Caco-2 (cell line): ENCODE measurements around the gene PPP1R12A. TPM values are rescaled to one million over a fixed set of nuclear protein-coding genes. Genes with fewer than 3 reads are reported as not detected.

Source experiments
- BruUV-seq: library from RNA; stranded (reverse); fragments of 400-500 nt; replicated peaks from 2 replicates; lab custom pipeline; 2021; lab: Mats Ljungman, UMichigan
- CTCF ChIA-PET: fragments of 300-600 bp; sonication (Branson Sonifier 250); formaldehyde crosslinking; loops from one replicate; lab custom pipeline; 2022; ENCODE audit warnings: antibody characterized with exemption; lab: Charles Lee
- POLR2A ChIA-PET: fragments of 300-600 bp; sonication (Branson Sonifier 250); formaldehyde crosslinking; loops from one replicate; lab custom pipeline; 2022; ENCODE audit warnings: antibody characterized with exemption; lab: Charles Lee
- DNase-seq, 2 experiments: peaks; one replicate each; pipeline versions ENCODE4 v3.0.0 to v3.0.0-alpha.2; 2020 to 2022
- H3K27me3 ChIP-seq: replicated peaks from 2 replicates; pipeline ENCODE4 v1.6.0; 2011; ENCODE audit warnings: low read length; ENCODE audit not compliant: control insufficient read depth, insufficient read depth
- H3K36me3 ChIP-seq: 2 replicates; pipeline ENCODE4 v1.5.1; 2011; ENCODE audit warnings: low read length; ENCODE audit not compliant: control insufficient read depth, insufficient read depth
- H3K4me1 ChIP-seq: fragments of 250-450 bp; sonication (Bioruptor Pico); 2 replicates; pipeline ENCODE4 v1.5.1; 2020; ENCODE audit warnings: mild to moderate bottlenecking
- H3K4me3 ChIP-seq: 2 replicates; pipeline ENCODE4 v1.5.1; 2011; ENCODE audit warnings: low read depth, mild to moderate bottlenecking, control low read depth, low read length
- H3K9me3 ChIP-seq: fragments of 250-450 bp; sonication (Bioruptor Pico); 2 replicates; pipeline ENCODE4 v1.5.1; 2020; ENCODE audit warnings: mild to moderate bottlenecking, moderate library complexity
- H3K27ac Mint-ChIP-seq: one replicate; pipeline ENCODE4 v1.8.0; 2022; ENCODE audit warnings: mixed read lengths; ENCODE audit not compliant: unreplicated experiment
- H3K27me3 Mint-ChIP-seq: one replicate; pipeline ENCODE4 v1.8.0; 2022; ENCODE audit warnings: mixed read lengths; ENCODE audit not compliant: insufficient read depth, unreplicated experiment
- H3K36me3 Mint-ChIP-seq: one replicate; pipeline ENCODE4 v1.8.0; 2022; ENCODE audit warnings: mild to moderate bottlenecking, mixed read lengths; ENCODE audit not compliant: insufficient read depth, unreplicated experiment
- H3K4me1 Mint-ChIP-seq: one replicate; pipeline ENCODE4 v1.8.0; 2022; ENCODE audit warnings: low read depth, mixed read lengths; ENCODE audit not compliant: unreplicated experiment
- H3K4me3 Mint-ChIP-seq: one replicate; pipeline ENCODE4 v1.8.0; 2022; ENCODE audit warnings: mild to moderate bottlenecking, moderate library complexity, mixed read lengths; ENCODE audit not compliant: unreplicated experiment
- H3K9me3 Mint-ChIP-seq: one replicate; pipeline ENCODE4 v1.8.0; 2022; ENCODE audit warnings: mixed read lengths; ENCODE audit not compliant: unreplicated experiment
- CTCF ChIP-seq, 2 experiments: fragments of 200-600 bp in 1 of 2; IDR thresholded peaks; 1 replicate in 1 of 2; 2 replicates in 1 of 2; pipeline versions ENCODE4 v1.5.1 to v1.8.0; 2011 to 2022; ENCODE audit warnings: antibody characterized with exemption in 1 of 2, control low read depth in 1 of 2, inconsistent platforms in 1 of 2, low read depth in 1 of 2, low read length in 1 of 2, mild to moderate bottlenecking in 1 of 2, moderate library complexity in 1 of 2; ENCODE audit not compliant: insufficient read depth in 1 of 2, severe bottlenecking in 1 of 2, unreplicated experiment in 1 of 2
- intact Hi-C: fragments of 100-400 bp; cut with micrococcal nuclease; formaldehyde crosslinking; loops from one replicate; pipeline ENCODE4 v1.10.0; 2022; ENCODE audit not compliant: unreplicated experiment
- total RNA-seq: library from RNA; stranded (reverse); gene quantifications from 2 replicates; pipeline ENCODE4 v1.2.3, GENCODE V29; 2022

The PPP1R12A gene
- total RNA-seq, 1 experiment from 2014 or later, result 62.5 TPM

- no peak for DNase-seq
- no peaks in the 10 kb centered on the region for H3K27me3 ChIP-seq
- TF ChIP-seq CTCF (IDR thresholded peaks at IDR 0.05; ENCODE audit: insufficient read depth in 1 of 2, low read depth in 1 of 2, low read length in 1 of 2, severe bottlenecking in 1 of 2, unreplicated experiment in 1 of 2), result no peak
- H3K9me3 ChIP-seq, result no peaks in the 10 kb centered on the region
- peak overlapping the region; percentile 100 for H3K4me3 ChIP-seq
- intact Hi-C loops, result no loop called here
- H3K9me3 Mint-ChIP-seq, result no peaks in the 10 kb centered on the region
- H3K4me1 ChIP-seq, result peaks cover 10% of the 10 kb centered on the region; the same call in 1 of the 2 replicates
- H3K4me1 Mint-ChIP-seq, result peaks cover 5% of the 10 kb centered on the region
- H3K4me3 Mint-ChIP-seq, result peak overlapping the region; percentile 83
- no peak overlapping the region for H3K27ac Mint-ChIP-seq
- peaks cover 19% of the 10 kb centered on the region for H3K36me3 Mint-ChIP-seq
- H3K27me3 Mint-ChIP-seq, result no peaks in the 10 kb centered on the region
- CTCF ChIA-PET, result no interaction called here
- no TSS peak for BruUV-seq
- POLR2A ChIA-PET, result no interaction called here
- H3K36me3 ChIP-seq, result no peaks in the 10 kb centered on the region
These were observed 1.9 kb downstream of the PPP1R12A start for GRCh38 chr12:79933043-79933442.

GRCh38 chr12:79932357-79932756 lies 2.5 kb downstream of the PPP1R12A start:
- peaks cover 19% of the 10 kb centered on the region for H3K36me3 Mint-ChIP-seq
- POLR2A ChIA-PET, result no interaction called here
- H3K4me3 Mint-ChIP-seq, result peak overlapping the region; percentile 83
- no peak overlapping the region; the same call in none of the 2 replicates for H3K4me3 ChIP-seq
- CTCF ChIA-PET, result no interaction called here
- no peaks in the 10 kb centered on the region for H3K27me3 Mint-ChIP-seq
- no peaks in the 10 kb centered on the region for H3K27me3 ChIP-seq
- no peak for DNase-seq
- H3K4me1 ChIP-seq, result peaks cover 10% of the 10 kb centered on the region; the same call in 1 of the 2 replicates
- H3K4me1 Mint-ChIP-seq, result peaks cover 5% of the 10 kb centered on the region
- H3K9me3 Mint-ChIP-seq, result no peaks in the 10 kb centered on the region
- no peaks in the 10 kb centered on the region for H3K36me3 ChIP-seq
- TF ChIP-seq CTCF (IDR thresholded peaks at IDR 0.05; ENCODE audit: insufficient read depth in 1 of 2, low read depth in 1 of 2, low read length in 1 of 2, severe bottlenecking in 1 of 2, unreplicated experiment in 1 of 2), result no peak
- no TSS peak for BruUV-seq
- intact Hi-C loops, result no loop called here
- H3K27ac Mint-ChIP-seq, result no peak overlapping the region
- no peaks in the 10 kb centered on the region for H3K9me3 ChIP-seq

GRCh38 chr12:79929065-79929464 lies 5.8 kb downstream of the PPP1R12A start:
- H3K36me3 ChIP-seq, result no peaks in the 10 kb centered on the region
- TF ChIP-seq CTCF (IDR thresholded peaks at IDR 0.05; ENCODE audit: insufficient read depth in 1 of 2, low read depth in 1 of 2, low read length in 1 of 2, severe bottlenecking in 1 of 2, unreplicated experiment in 1 of 2), result no peak
- no peaks in the 10 kb centered on the region for H3K9me3 Mint-ChIP-seq
- DNase-seq, result no peak
- POLR2A ChIA-PET, result no interaction called here
- CTCF ChIA-PET, result no interaction called here
- no peak overlapping the region for H3K27ac Mint-ChIP-seq
- H3K4me3 ChIP-seq, result no peak overlapping the region
- 0 out of 2 replicates have a peak, but pooled peaks cover 3% of the 10 kb centered on the region for H3K4me1 ChIP-seq
- no peak overlapping the region for H3K4me3 Mint-ChIP-seq
- H3K9me3 ChIP-seq, result no peaks in the 10 kb centered on the region
- H3K27me3 Mint-ChIP-seq, result no peaks in the 10 kb centered on the region
- H3K27me3 ChIP-seq, result no peaks in the 10 kb centered on the region
- intact Hi-C loops, result no loop called here
- H3K4me1 Mint-ChIP-seq, result peaks cover 5% of the 10 kb centered on the region
- H3K36me3 Mint-ChIP-seq, result peaks cover 5% of the 10 kb centered on the region
- BruUV-seq, result no TSS peak
